HUES64 (cell line): ENCODE data around the gene C17orf78. TPM values are rescaled to one million over a fixed set of nuclear protein-coding genes. Genes with fewer than 3 reads are reported as not detected.
"Not testable (repeated sequence)": the region's sequence is repeated elsewhere in the genome, so short reads cannot be mapped to it uniquely, and the experiment has no call there.

ENCODE experiments used
- H3K27ac ChIP-seq: 2 replicates; pipeline ENCODE4 v1.7.0; 2013; ENCODE audit warnings: low read depth, low read length, inconsistent platforms
- H3K27me3 ChIP-seq: 2 replicates; pipeline ENCODE4 v1.6.1; 2013; ENCODE audit warnings: mild to moderate bottlenecking, low read length; ENCODE audit not compliant: insufficient read depth
- H3K36me3 ChIP-seq: 2 replicates; pipeline ENCODE4 v1.6.1; 2013; ENCODE audit warnings: mild to moderate bottlenecking, low read length; ENCODE audit not compliant: insufficient read depth
- H3K4me1 ChIP-seq: 2 replicates; pipeline ENCODE4 v1.6.1; 2013; ENCODE audit warnings: mild to moderate bottlenecking, low read length, moderate library complexity; ENCODE audit not compliant: insufficient read depth
- H3K4me3 ChIP-seq: 2 replicates; pipeline ENCODE4 v1.5.1; 2013; ENCODE audit warnings: mild to moderate bottlenecking, low read length, moderate library complexity
- H3K9ac ChIP-seq: 2 replicates; pipeline ENCODE4 v1.6.1; 2013; ENCODE audit warnings: mild to moderate bottlenecking, low read depth, low read length
- H3K9me3 ChIP-seq: 2 replicates; pipeline ENCODE4 v1.6.1; 2013; ENCODE audit warnings: low read depth, low read length; ENCODE audit not compliant: insufficient read depth
- WGBS: fragments of 150-250, 120-280 bp; methylation state at CpG from one replicate; pipeline ENCODE4 v1.1.7; 2013; ENCODE audit warnings: missing lambda C conversion rate; 5-methylcytosine and 5-hydroxymethylcytosine counted together
- polyA plus RNA-seq, 2 experiments: library from polyadenylated mRNA; stranded (reverse); fragments of 50-300 nt; gene quantifications; one replicate each; pipeline ENCODE4 v1.2.3, GENCODE V29; 2013

The C17orf78 gene
- polyA plus RNA-seq (2013, experiment 1 of 2) = not detected
- not detected for polyA plus RNA-seq (2013, experiment 2 of 2)

DNA sequence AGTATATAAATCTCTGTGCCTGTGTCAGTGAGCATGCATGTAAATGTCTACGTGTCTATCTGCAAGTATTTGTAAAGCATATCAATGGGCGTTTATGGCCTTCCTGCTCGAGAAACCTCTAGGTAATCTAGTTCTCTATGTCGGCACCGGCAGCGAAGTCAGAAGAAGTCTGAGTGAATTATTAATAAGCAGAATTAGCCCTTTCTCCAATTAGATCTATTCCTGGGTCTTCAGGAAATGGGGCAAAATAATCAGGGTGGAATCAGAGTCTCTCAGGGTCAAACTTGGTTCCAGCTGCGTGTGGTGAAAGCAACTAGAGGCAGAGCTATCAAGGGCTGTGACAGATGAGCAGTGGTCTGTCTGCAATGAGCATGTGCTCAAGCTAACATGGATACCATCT lies at the start of gene C17orf78:
Gene C17orf78, plus strand, starts transcription at position 280 of the 400 bp plus-strand sequence. Its CDS starts 108 bp downstream, at position 388.
- H3K9me3 ChIP-seq = no peaks in the 10 kb centered on the region
- H3K9ac ChIP-seq = no peak within 1 kb of the TSS
- H3K4me1 ChIP-seq = no peaks in the 10 kb centered on the region
- H3K27me3 ChIP-seq = no peaks in the 10 kb centered on the region
- H3K4me3 ChIP-seq = no peak within 1 kb of the TSS
- 90% methylated on average over 7 of the region's 7 CpGs for WGBS
- no peak within 1 kb of the TSS for H3K27ac ChIP-seq
- no peaks in the 10 kb centered on the region for H3K36me3 ChIP-seq

DNA sequence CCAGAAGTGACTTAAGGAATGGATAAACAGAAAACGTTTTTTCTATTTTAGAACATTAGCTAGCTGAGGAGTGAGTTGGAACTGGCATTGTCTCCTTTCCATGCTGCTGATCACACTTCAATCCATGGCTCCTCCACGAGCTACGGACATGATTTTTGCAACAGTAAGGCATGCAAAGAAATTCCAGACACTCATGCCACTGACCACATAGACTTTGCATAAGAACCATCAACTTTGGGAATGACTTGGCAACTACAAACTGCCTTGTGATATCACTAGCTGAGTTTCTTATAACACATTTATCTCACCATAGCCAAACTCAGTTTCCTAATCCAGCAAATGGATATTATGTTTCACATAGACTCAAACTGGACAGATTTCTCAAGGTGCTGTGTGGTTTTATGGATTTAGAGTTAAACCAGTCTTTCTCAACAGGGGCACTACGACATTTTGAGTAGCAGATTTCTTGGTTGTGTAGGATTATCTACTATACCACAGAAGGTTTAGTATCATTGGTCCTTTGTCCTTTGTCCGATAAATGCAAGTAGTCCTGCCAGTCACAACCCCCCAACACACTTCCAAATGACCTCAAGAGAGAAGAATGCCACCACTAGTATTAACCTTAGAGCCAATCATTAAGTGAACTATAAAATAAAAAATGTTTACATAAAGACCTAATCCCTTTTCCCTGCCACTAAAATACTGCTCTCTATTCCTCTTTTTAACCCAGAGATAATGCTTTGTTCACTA lies 48.3 kb upstream of the C17orf78 start:
- H3K27me3 ChIP-seq = no peaks in the 10 kb centered on the region
- H3K4me1 ChIP-seq = no peaks in the 10 kb centered on the region
- 87% methylated on average over 5 of the region's 5 CpGs for WGBS
- H3K36me3 ChIP-seq = peaks cover 64% of the 10 kb centered on the region
- no peak overlapping the region for H3K27ac ChIP-seq
- no peak overlapping the region for H3K4me3 ChIP-seq
- H3K9me3 ChIP-seq = no peaks in the 10 kb centered on the region
- no peak overlapping the region for H3K9ac ChIP-seq

DNA sequence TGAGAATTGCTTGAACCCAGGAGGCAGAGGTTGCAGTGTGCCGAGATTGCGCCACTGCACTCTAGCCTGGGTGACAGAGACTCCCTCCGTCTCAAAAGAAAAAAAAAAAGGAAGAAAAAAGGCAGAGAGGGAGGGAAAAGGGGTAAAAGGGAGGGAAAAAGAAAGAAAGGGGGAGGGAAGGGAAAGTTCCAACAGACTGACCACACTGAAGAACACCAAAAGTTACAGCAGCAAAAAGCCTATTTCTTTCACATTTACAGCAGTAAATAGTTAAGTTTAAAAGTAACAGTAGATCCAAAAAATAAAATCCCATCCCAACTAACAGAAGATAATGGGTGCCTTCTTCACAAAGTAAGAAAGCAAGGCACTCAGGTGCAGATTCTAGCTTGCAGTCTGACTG lies 36.9 kb upstream of the C17orf78 start:
- H3K9me3 ChIP-seq = no peaks in the 10 kb centered on the region
- no peak overlapping the region for H3K9ac ChIP-seq
- H3K36me3 ChIP-seq = peaks cover 34% of the 10 kb centered on the region
- no peaks in the 10 kb centered on the region for H3K27me3 ChIP-seq
- H3K4me3 ChIP-seq = no peak overlapping the region
- whole genome bisulfite sequencing = 91% methylated on average over 3 of the region's 3 CpGs
- peaks cover 11% of the 10 kb centered on the region for H3K4me1 ChIP-seq
- no peak overlapping the region for H3K27ac ChIP-seq

DNA sequence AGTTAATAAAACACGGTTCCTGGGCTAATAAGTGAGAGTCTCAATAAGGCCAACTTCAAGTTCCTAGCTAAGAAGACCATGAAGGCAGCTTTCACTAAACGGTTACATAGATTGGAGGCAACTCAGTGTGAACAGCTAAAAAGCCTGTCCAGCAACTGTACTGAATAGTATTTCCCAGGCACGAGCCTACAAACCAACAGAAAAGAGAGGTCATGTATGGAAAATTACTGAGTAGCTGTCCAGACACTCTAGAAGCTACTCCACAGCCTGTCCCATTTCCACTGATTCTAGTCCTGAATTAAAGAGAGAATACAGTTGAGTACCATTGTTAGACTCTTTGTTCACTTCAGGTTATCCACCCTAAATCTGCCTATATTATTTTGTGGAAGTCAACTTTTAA lies 36.5 kb upstream of the C17orf78 start:
- 94% methylated on average over 3 of the region's 3 CpGs for WGBS
- no peak overlapping the region for H3K27ac ChIP-seq
- no peaks in the 10 kb centered on the region for H3K9me3 ChIP-seq
- no peak overlapping the region for H3K9ac ChIP-seq
- H3K36me3 ChIP-seq = peaks cover 34% of the 10 kb centered on the region
- peaks cover 11% of the 10 kb centered on the region for H3K4me1 ChIP-seq
- H3K4me3 ChIP-seq = no peak overlapping the region
- H3K27me3 ChIP-seq = no peaks in the 10 kb centered on the region

DNA sequence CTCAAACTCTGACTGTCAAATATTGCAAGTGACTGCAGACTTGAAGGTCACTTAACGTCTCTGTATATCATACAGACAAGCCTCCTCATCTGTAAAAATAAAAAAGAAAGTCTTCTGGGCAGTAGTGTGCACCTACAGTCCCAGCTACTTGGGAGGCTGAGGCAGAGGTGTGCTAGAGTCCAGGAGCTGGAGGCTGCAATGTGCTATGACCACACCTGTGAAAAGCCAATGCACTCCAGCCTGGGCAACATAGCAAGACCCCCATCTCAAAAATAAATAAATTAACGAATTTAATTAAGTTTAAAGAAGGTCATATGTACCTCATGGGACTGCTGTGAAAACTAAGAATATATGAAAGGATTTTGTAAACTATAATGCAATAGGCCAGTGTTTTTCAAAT lies 35.0 kb upstream of the C17orf78 start:
- H3K9me3 ChIP-seq = no peaks in the 10 kb centered on the region
- H3K27me3 ChIP-seq = no peaks in the 10 kb centered on the region
- WGBS = 90% methylated on average over 2 of the region's 2 CpGs
- H3K4me3 ChIP-seq = no peak overlapping the region
- H3K4me1 ChIP-seq = peaks cover 8% of the 10 kb centered on the region
- H3K9ac ChIP-seq = no peak overlapping the region
- no peak overlapping the region for H3K27ac ChIP-seq
- H3K36me3 ChIP-seq = peaks cover 40% of the 10 kb centered on the region

DNA sequence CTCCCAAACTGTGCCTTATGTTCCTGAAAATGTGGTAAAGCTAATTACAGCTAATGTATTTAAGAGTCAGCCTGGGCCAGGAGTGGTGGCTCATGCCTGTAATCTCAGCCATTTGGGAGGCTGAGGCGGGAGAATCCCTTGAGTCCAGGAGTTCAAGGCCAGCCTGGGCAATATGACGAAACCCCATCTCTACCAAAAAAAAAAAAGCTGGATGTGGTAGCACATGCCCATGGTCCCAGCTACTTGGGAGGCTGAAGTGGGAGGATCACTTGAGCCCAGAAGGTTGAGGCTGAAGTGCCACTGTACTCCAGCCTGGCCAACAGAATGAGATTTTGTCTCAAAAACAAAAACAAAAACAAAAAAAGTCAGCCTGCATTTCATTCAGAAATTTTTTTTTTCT lies 33.2 kb upstream of the C17orf78 start:
- Histone ChIP-seq H3K27me3 (no peaks in the 10 kb centered on the region), H3K27ac (no peak overlapping the region), H3K36me3 (peaks cover 33% of the 10 kb centered on the region), H3K9ac (no peak overlapping the region), H3K9me3 (0 out of 2 replicates have a peak, but pooled peaks cover 8% of the 10 kb centered on the region), H3K4me1 (no peaks in the 10 kb centered on the region; the same call in 1 of the 2 replicates), H3K4me3 (no peak overlapping the region)
- 100% methylated on average over 2 of the region's 2 CpGs for WGBS

DNA sequence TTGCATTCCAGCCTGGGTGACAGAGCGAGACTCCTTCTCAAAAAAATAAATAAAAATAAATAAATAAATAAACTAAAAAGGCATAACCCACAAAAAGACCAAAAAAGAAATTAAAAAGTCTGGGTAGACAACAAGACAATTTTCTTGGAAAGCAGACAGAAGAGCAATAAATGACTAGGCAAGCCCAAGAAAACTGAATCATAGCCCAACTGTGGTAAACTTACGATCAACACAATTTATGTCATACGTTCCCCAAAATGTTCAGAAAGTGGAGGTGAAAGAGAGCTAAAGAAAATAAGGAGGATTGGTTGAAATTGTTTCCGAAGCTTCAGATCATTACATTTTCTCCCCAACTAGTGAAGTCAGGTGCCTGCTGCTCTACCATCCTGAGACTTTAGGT lies 31.3 kb upstream of the C17orf78 start:
- WGBS = 100% methylated on average over 1 of the region's 4 CpGs
- Histone ChIP-seq H3K4me1 (no peaks in the 10 kb centered on the region; the same call in 1 of the 2 replicates), H3K27ac (no peak overlapping the region), H3K27me3 (no peaks in the 10 kb centered on the region), H3K4me3 (no peak overlapping the region), H3K9me3 (0 out of 2 replicates have a peak, but pooled peaks cover 8% of the 10 kb centered on the region), H3K9ac (no peak overlapping the region), H3K36me3 (peaks cover 30% of the 10 kb centered on the region)

DNA sequence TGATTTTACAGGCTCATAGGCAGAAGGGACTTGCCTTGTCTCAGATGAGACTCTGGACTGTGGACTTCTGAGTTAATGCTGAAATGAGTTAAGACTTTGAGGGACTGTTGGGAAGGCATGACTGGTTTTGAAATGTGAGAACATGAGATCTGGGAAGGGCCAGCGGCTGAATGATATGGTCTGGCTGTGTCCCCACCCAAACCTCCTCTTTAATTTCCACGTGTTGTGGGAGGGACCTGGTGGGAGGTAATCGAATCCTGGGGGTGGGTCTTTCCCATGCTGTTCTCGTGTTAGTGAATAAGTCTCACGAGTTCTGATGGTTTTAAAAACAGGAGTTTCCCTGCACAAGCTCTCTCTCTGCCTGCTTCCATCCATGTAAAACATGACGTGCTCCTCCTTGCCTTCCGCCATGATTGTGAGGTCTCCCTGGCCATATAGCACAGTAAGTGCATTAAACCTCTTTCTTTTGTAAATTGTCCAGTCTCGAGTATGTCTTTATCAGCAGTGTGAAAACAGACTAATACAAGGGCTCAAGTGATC lies 28.9 kb upstream of the C17orf78 start:
- H3K4me1 ChIP-seq, H3K27ac ChIP-seq, H3K4me3 ChIP-seq, H3K9me3 ChIP-seq, H3K9ac ChIP-seq, H3K27me3 ChIP-seq: not testable (repeated sequence)
- 97% methylated on average over 8 of the region's 8 CpGs for WGBS
- H3K36me3 ChIP-seq = peaks cover 26% of the 10 kb centered on the region

DNA sequence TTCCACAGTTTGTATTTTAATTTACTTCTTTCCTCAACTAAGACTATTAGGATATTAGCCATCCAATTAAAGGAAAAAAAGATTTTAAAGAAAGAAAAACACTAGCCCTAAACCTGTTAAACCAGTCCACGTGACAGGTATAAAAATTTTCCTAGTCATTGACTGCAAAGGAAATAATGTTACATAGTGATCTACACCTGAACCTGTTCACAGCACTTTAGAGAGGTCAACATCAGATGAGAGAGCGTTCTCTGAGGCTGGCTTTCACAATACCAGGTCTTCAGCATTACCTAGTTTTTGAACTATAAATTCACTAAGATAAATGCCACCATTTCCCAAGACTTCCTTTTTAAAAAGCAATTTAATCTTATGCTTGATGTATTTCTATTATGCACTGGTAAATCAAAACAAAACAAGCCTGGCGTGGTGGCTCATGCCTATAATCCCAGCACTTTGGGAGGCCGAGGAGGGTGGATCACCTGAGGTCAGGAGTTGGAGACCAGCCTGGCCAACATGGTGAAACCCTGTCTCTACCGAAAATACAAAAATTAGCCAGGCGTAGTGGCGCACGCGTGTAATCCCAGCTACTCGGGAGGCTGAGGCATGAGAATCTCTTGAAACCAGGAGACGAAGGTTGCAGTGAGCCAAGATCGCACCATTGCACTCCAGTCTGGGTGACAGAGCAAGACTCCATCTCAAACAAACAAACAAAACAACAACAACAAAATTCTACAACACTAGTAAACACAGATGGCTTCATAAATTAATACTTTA lies 18.8 kb upstream of the C17orf78 start:
- not testable (repeated sequence) for H3K27ac ChIP-seq, H3K9ac ChIP-seq, H3K27me3 ChIP-seq, H3K9me3 ChIP-seq
- Histone ChIP-seq H3K4me3 (peak overlapping the region; percentile 89), H3K4me1 (peaks cover 25% of the 10 kb centered on the region), H3K36me3 (peaks cover 29% of the 10 kb centered on the region)
- 90% methylated on average over 12 of the region's 12 CpGs for WGBS

DNA sequence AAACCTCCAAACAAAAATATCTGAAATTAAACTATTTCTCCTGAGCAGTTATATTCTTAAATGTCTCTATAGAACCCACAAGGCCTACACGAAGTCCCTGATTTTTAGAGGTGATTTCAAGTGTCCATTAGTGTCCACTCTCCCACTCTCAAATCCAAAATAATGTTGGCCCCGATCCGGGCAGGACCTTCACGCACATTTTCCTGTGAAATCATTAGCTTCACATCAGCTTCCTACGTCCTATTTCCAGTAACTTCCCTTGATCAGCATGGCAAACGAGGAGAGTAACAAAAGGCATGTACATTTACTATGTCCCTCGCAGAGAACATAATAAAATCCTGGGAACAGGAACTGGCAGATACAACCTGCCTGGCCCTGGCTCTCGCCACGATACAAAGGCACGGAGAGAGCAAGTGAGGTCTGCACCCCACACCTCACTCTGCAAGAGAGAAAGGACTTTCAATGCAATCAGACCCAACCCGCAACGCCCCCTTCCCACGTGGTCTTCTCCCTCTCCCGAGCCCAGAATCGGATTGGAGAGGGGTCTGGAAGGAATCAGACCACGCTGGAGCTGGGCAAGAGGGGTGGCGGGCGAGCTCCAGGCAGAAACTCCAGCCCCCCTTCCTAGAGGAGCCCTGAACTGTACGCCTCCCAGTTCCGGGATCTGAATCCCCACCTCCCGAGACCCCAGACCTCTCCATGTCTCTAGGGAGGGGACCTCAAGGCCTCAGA lies 17.5 kb upstream of the C17orf78 start:
- H3K4me3 ChIP-seq = peak overlapping the region; percentile 89
- H3K27ac ChIP-seq = peak overlapping the region; percentile 87
- H3K36me3 ChIP-seq = peaks cover 20% of the 10 kb centered on the region
- H3K27me3 ChIP-seq = no peaks in the 10 kb centered on the region
- H3K4me1 ChIP-seq = peaks cover 25% of the 10 kb centered on the region
- H3K9me3 ChIP-seq = no peaks in the 10 kb centered on the region
- WGBS = 2% methylated on average over 21 of the region's 21 CpGs
- H3K9ac ChIP-seq = peak overlapping the region; percentile 91
